GM13977 (cell line): ENCODE data around the gene KCNJ6.

ENCODE experiments used
- DNase-seq: peaks from one replicate; pipeline ENCODE4 v3.0.0; 2012; ENCODE audit warnings: low spot score
- CTCF ChIP-seq: IDR thresholded peaks from 2 replicates; pipeline ENCODE4 v1.5.1; 2012; ENCODE audit warnings: mild to moderate bottlenecking, control low read depth; ENCODE audit not compliant: insufficient read depth; ENCODE audit errors: extremely low read depth, missing control alignments
- in situ Hi-C: fragments of 300-500 bp; cut with MboI; formaldehyde crosslinking; loops from one replicate; pipeline ENCODE4 v1.12.0; 2022; ENCODE audit warnings: low sequenced_read_pairs, low pct_unique_long_range_greater_than_20kb, mixed read lengths, inconsistent platforms; ENCODE audit not compliant: unreplicated experiment

The KCNJ6 gene

GRCh38 chr21:37821786-37822450 is 94.3 kb downstream of the KCNJ6 start:
- TF ChIP-seq CTCF = no peak
- DNase-seq = no peak
- in situ Hi-C loops = no loop called here

GRCh38 chr21:37821092-37821491 is 95.2 kb downstream of the KCNJ6 start:
- TF ChIP-seq CTCF = no peak
- in situ Hi-C loops = no loop called here
- DNase-seq = no peak

GRCh38 chr21:37819372-37819771 is 96.9 kb downstream of the KCNJ6 start:
- TF ChIP-seq CTCF = no peak
- DNase-seq = no peak
- in situ Hi-C loops = no loop called here

- TF ChIP-seq CTCF = no peak
These were observed 99.0 kb downstream of the KCNJ6 start for GRCh38 chr21:37817242-37817641.

GRCh38 chr21:37815893-37816292 is 100.4 kb downstream of the KCNJ6 start:
- no peak for DNase-seq
- TF ChIP-seq CTCF = no peak
- in situ Hi-C loops = no loop called here

More at GRCh38 chr21:37817242-37817641, 99.0 kb downstream of the KCNJ6 start:
- no peak for DNase-seq
- in situ Hi-C loops = no loop called here

- in situ Hi-C loops = no loop called here
- no peak for DNase-seq
- no peak for TF ChIP-seq CTCF
These were observed 104.5 kb downstream of the KCNJ6 start for GRCh38 chr21:37811711-37812110.

- TF ChIP-seq CTCF = no peak
- in situ Hi-C loops = no loop called here
- no peak for DNase-seq
These were observed 108.0 kb downstream of the KCNJ6 start for GRCh38 chr21:37808261-37808660.
